ENCODE data around the gene FASN. TPM values are rescaled to one million over a fixed set of nuclear protein-coding genes. Genes with fewer than 3 reads are reported as not detected.

The FASN gene
- polyA plus RNA-seq, 1 experiment = 11.3 TPM

- no peaks in the 10 kb centered on the region; the same call in 1 of the 2 replicates for H3K36me3 ChIP-seq (ENCODE audit: control insufficient read depth, insufficient read depth, low read length)
- DNase-seq (ENCODE audit: low read depth) = no peak
- H3K4me3 ChIP-seq (ENCODE audit: low read depth, low read length) = no peak overlapping the region
- ChIA-PET POLR2A (interaction anchor here (0.6 kb wide), 1 partner anchor 118 kb away, joined by 3 read pairs; no protein-coding TSS in a partner anchor), CTCF (interaction anchor here (0.6 to 5.0 kb wide), 2 partner anchors 16 to 249 kb away, joined by 3 to 23 read pairs; no protein-coding TSS in a partner anchor)
- H3K27me3 ChIP-seq (ENCODE audit: control insufficient read depth, insufficient read depth, low read length) = no peaks in the 10 kb centered on the region
- TF ChIP-seq, protein P1, sequence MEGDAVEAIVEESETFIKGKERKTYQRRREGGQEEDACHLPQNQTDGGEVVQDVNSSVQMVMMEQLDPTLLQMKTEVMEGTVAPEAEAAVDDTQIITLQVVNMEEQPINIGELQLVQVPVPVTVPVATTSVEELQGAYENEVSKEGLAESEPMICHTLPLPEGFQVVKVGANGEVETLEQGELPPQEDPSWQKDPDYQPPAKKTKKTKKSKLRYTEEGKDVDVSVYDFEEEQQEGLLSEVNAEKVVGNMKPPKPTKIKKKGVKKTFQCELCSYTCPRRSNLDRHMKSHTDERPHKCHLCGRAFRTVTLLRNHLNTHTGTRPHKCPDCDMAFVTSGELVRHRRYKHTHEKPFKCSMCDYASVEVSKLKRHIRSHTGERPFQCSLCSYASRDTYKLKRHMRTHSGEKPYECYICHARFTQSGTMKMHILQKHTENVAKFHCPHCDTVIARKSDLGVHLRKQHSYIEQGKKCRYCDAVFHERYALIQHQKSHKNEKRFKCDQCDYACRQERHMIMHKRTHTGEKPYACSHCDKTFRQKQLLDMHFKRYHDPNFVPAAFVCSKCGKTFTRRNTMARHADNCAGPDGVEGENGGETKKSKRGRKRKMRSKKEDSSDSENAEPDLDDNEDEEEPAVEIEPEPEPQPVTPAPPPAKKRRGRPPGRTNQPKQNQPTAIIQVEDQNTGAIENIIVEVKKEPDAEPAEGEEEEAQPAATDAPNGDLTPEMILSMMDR (IDR thresholded peaks at IDR 0.05; ENCODE audit: insufficient read depth, low read depth, low read length) = no peak
These were observed 63.5 kb downstream of the FASN start for GRCh38 chr17:82034371-82035011.

DNA sequence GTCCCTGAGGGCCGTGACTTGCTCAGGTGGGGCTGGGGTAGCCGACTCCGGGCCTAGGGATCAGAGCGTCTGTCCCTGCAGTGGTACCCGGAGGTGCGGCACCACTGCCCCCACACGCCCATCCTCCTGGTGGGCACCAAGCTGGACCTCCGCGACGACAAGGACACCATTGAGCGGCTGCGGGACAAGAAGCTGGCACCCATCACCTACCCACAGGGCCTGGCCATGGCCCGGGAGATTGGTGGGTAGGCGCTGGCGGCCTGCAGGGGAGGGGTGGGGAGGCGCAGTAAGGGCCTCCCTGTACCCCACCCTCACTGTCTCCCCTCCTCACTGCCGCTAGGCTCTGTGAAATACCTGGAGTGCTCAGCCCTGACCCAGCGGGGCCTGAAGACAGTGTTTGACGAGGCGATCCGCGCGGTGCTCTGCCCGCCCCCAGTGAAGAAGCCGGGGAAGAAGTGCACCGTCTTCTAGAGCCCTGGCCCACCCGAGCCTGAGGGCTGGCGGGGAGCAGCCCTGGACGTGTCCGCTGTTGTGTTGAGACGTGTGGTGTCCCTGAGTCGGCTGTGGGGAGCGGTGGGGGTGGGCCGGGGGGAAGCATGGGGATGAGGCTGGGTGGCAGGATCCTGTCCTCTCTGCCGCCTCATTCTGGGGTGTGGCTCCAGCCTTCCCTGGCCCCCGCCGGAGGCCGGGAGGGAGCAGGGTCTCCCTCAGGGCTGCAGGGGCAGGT is 64.5 kb downstream of the FASN start:
- POLR2A ChIA-PET = no interaction called here
- H3K27me3 ChIP-seq (ENCODE audit: control insufficient read depth, insufficient read depth, low read length) = no peaks in the 10 kb centered on the region
- no peak for DNase-seq (ENCODE audit: low read depth)
- no peak overlapping the region for H3K4me3 ChIP-seq (ENCODE audit: low read depth, low read length)
- TF ChIP-seq, protein P1 (IDR thresholded peaks at IDR 0.05; ENCODE audit: insufficient read depth, low read depth, low read length) = no peak
- H3K36me3 ChIP-seq (ENCODE audit: control insufficient read depth, insufficient read depth, low read length) = no peaks in the 10 kb centered on the region; the same call in 1 of the 2 replicates
- CTCF ChIA-PET = interaction anchor here (0.6 to 1.5 kb wide), 3 partner anchors 12 to 250 kb away, joined by 3 to 5 read pairs (median 4); no protein-coding TSS in a partner anchor

DNA sequence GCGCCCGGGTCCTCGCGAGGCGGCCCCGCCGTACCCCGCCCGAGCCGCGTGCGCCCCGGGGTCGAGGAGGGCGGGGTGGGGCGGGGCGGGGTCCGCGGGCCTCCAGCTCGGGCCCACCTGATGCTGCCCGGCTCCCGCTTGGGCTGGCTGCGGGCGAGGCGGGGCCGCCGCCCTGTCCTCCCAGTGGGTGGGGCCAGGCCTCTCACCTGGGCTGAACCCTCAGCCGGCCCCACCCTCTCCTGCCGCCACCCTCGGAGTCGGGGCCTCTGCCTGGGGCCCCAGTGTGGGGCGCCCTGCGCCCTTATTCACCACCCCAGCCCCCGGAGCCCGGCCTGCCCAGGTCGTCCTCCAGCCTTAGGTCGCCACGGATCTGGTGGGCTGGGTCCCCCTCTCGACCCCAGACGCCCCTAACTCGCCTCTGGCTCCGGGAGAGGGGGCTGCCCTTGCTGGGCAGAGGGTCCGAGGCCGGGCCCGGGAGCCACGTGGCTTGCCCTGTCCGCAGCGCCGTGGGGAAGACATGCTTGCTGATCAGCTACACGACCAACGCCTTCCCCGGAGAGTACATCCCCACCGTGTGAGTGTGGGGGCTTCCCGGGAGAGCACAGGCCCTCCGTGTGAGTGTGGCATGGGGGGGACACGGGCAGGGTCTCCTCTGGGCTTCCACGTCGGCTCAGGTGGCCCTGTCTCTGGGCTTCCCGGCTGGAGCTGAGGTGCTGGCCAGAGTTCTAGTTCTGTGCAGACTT is 66.0 kb downstream of the FASN start:
- CTCF ChIA-PET = interaction anchor here (1.1 to 3.5 kb wide), 4 partner anchors 10 to 130 kb away, joined by 4 to 13 read pairs (median 5); no protein-coding TSS in a partner anchor
- no peaks in the 10 kb centered on the region for H3K27me3 ChIP-seq (ENCODE audit: control insufficient read depth, insufficient read depth, low read length)
- TF ChIP-seq, protein P1 (IDR thresholded peaks at IDR 0.05; ENCODE audit: insufficient read depth, low read depth, low read length) = no peak
- POLR2A ChIA-PET = no interaction called here
- peaks cover 2% of the 10 kb centered on the region; the same call in 1 of the 2 replicates for H3K36me3 ChIP-seq (ENCODE audit: control insufficient read depth, insufficient read depth, low read length)
- peak overlapping the region; percentile 44 for H3K4me3 ChIP-seq (ENCODE audit: low read depth, low read length)
- DNase-seq (ENCODE audit: low read depth) = no peak

GRCh38 chr17:82031303-82031884 is 66.6 kb downstream of the FASN start, which contains the start of gene RAC3:
TSS of gene RAC3 (plus strand) at chr17:82031678. CDS start at chr17:82031762, 84 bp downstream.
- CTCF ChIA-PET = interaction anchor here (0.6 to 4.8 kb wide), 13 partner anchors 11 to 313 kb away, joined by 3 to 101 read pairs (median 6); partner anchors contain the start of genes CENPX, GPS1, NOTUM and RFNG
- TF ChIP-seq, protein P1 (IDR thresholded peaks at IDR 0.05; ENCODE audit: insufficient read depth, low read depth, low read length) = no peak
- H3K27me3 ChIP-seq (ENCODE audit: control insufficient read depth, insufficient read depth, low read length) = no peaks in the 10 kb centered on the region
- no peak for DNase-seq (ENCODE audit: low read depth)
- H3K36me3 ChIP-seq (ENCODE audit: control insufficient read depth, insufficient read depth, low read length) = peaks cover 4% of the 10 kb centered on the region
- peak within 1 kb of the TSS; percentile 47 for H3K4me3 ChIP-seq (ENCODE audit: low read depth, low read length)
- POLR2A ChIA-PET = no interaction called here
